HG02943 (cell line): ENCODE results near the gene ARHGAP36.

Experiments
- ATAC-seq: cut with Tn5 transposase; IDR thresholded peaks from one replicate; pipeline ENCODE4 v1.9.1; 2021; ENCODE audit warnings: mild to moderate bottlenecking, low read depth, moderate library complexity; ENCODE audit not compliant: unreplicated experiment

ARHGAP36 gene

GRCh38 chrX:131068945-131069719 lies 11.0 kb downstream of the ARHGAP36 start:
- ATAC-seq = no peak

GRCh38 chrX:131072871-131073571 lies 14.9 kb downstream of the ARHGAP36 start:
- ATAC-seq = no peak

GRCh38 chrX:131073607-131074006 lies 15.5 kb downstream of the ARHGAP36 start:
- no peak for ATAC-seq

- no peak for ATAC-seq
Observed at GRCh38 chrX:131081772-131082740, 23.9 kb downstream of the ARHGAP36 start.

GRCh38 chrX:131083510-131084142 lies 25.5 kb downstream of the ARHGAP36 start:
- no peak for ATAC-seq

- no peak for ATAC-seq
Observed at GRCh38 chrX:131084145-131084544, 26.0 kb downstream of the ARHGAP36 start.

GRCh38 chrX:131136776-131137175 lies 78.6 kb downstream of the ARHGAP36 start:
- no peak for ATAC-seq

- no peak for ATAC-seq
Observed at GRCh38 chrX:131139072-131139471, 80.9 kb downstream of the ARHGAP36 start.
